Stimulated activated CD8-positive, alpha-beta memory T cell treated with anti-CD3 and anti-CD28 coated beads, Interleukin-2, amount 100 ng/mL, for 1 hour (primary cell): ENCODE data around the gene DLG2.

Experiments
- DNase-seq, 2 donors: peaks; one replicate each; pipeline ENCODE4 v3.0.0-alpha.2; 2020; ENCODE audit warnings: low read depth in 2 of 2

The DLG2 gene

GRCh38 chr11:83537131-83537610, 2090.0 kb downstream of the DLG2 start:
- DNase-seq, result no peak

- no peak for DNase-seq
These were observed 2094.0 kb downstream of the DLG2 start for GRCh38 chr11:83533166-83533565.

GRCh38 chr11:83528877-83529276, 2098.3 kb downstream of the DLG2 start:
- no peak for DNase-seq

- no peak for DNase-seq
These were observed 2098.9 kb downstream of the DLG2 start for GRCh38 chr11:83528225-83528624.

GRCh38 chr11:83523676-83524075, 2103.5 kb downstream of the DLG2 start:
- no peak for DNase-seq

- no peak for DNase-seq
These were observed 2104.2 kb downstream of the DLG2 start for GRCh38 chr11:83522911-83523310.

GRCh38 chr11:83521647-83522596, 2105.2 kb downstream of the DLG2 start:
- DNase-seq, result no peak

- DNase-seq, result no peak
These were observed 2106.3 kb downstream of the DLG2 start for GRCh38 chr11:83520849-83521248.

- no peak for DNase-seq
These were observed 2115.5 kb downstream of the DLG2 start for GRCh38 chr11:83511646-83512045.

GRCh38 chr11:83510530-83511460, 2116.3 kb downstream of the DLG2 start:
- DNase-seq, result no peak

GRCh38 chr11:83508804-83509203, 2118.3 kb downstream of the DLG2 start:
- no peak for DNase-seq

GRCh38 chr11:83502041-83502440, 2125.1 kb downstream of the DLG2 start:
- DNase-seq, result no peak

- no peak for DNase-seq
These were observed 2133.2 kb downstream of the DLG2 start for GRCh38 chr11:83493917-83494316.

GRCh38 chr11:83493034-83493433, 2134.1 kb downstream of the DLG2 start:
- no peak for DNase-seq

- no peak for DNase-seq
These were observed 2143.3 kb downstream of the DLG2 start for GRCh38 chr11:83483808-83484207.

GRCh38 chr11:83480811-83481210, 2146.3 kb downstream of the DLG2 start:
- DNase-seq, result no peak

GRCh38 chr11:83480251-83480650, 2146.9 kb downstream of the DLG2 start:
- DNase-seq, result no peak

GRCh38 chr11:83477772-83478171, 2149.4 kb downstream of the DLG2 start:
- no peak for DNase-seq

GRCh38 chr11:83475760-83476159, 2151.4 kb downstream of the DLG2 start:
- no peak for DNase-seq

GRCh38 chr11:83473743-83474142, 2153.4 kb downstream of the DLG2 start:
- DNase-seq, result no peak

- DNase-seq, result no peak
These were observed 2154.3 kb downstream of the DLG2 start for GRCh38 chr11:83472806-83473205.
